Osteoblast (primary cell): ENCODE measurements around the gene RBPJL. TPM values are rescaled to one million over a fixed set of nuclear protein-coding genes. Genes with fewer than 3 reads are reported as not detected.

Experiments
- DNase-seq: peaks from one replicate; pipeline ENCODE4 v3.0.0; 2011; ENCODE audit warnings: low spot score, mixed read lengths; ENCODE audit not compliant: insufficient read length; ENCODE audit errors: missing footprints
- H2AFZ ChIP-seq: 2 replicates; pipeline ENCODE4 v1.6.0; 2011; ENCODE audit warnings: mild to moderate bottlenecking, low read length
- H3K27ac ChIP-seq: 2 replicates; pipeline ENCODE4 v1.5.1; 2011; ENCODE audit warnings: mild to moderate bottlenecking, low read depth, low read length, moderate library complexity
- H3K27me3 ChIP-seq: 2 replicates; pipeline ENCODE4 v1.6.0; 2012; ENCODE audit warnings: mild to moderate bottlenecking, control low read depth, inconsistent platforms, low read length, moderate library complexity; ENCODE audit not compliant: insufficient read depth
- H3K36me3 ChIP-seq: 2 replicates; pipeline ENCODE4 v1.5.1; 2011; ENCODE audit warnings: mild to moderate bottlenecking, low read length, control low read depth, moderate library complexity; ENCODE audit not compliant: insufficient read depth
- H3K4me1 ChIP-seq: 2 replicates; pipeline ENCODE4 v1.5.1; 2011; ENCODE audit warnings: mild to moderate bottlenecking, low read length, control low read depth, moderate library complexity; ENCODE audit not compliant: insufficient read depth
- H3K4me2 ChIP-seq: 2 replicates; pipeline ENCODE4 v1.6.0; 2011; ENCODE audit warnings: mild to moderate bottlenecking, low read length; ENCODE audit not compliant: insufficient read depth
- H3K4me3 ChIP-seq: fragments of 200-600 bp; sonication (generic); 3 replicates; pipeline ENCODE4 v1.5.1; 2012; ENCODE audit warnings: mild to moderate bottlenecking, low read length, inconsistent platforms; ENCODE audit not compliant: insufficient read depth
- H3K79me2 ChIP-seq: 2 replicates; pipeline ENCODE4 v1.6.0; 2012; ENCODE audit warnings: mild to moderate bottlenecking, low read length, control low read depth, inconsistent platforms; ENCODE audit not compliant: insufficient read depth
- H3K9me3 ChIP-seq: 2 replicates; pipeline ENCODE4 v1.5.1; 2011; ENCODE audit warnings: low read depth, low read length, control low read depth
- H4K20me1 ChIP-seq: 2 replicates; pipeline ENCODE4 v1.6.0; 2012; ENCODE audit warnings: mild to moderate bottlenecking, low read length, control low read depth; ENCODE audit not compliant: insufficient read depth
- total RNA-seq: library from RNA; depleted of rRNA; stranded (reverse); fragments of >200 nt; gene quantifications from 2 replicates; pipeline ENCODE4 v1.2.3, GENCODE V29; 2012
- TF ChIP-seq, protein P1 (sequence below): IDR thresholded peaks from 2 replicates; pipeline ENCODE4 v1.5.1; 2011; ENCODE audit warnings: mild to moderate bottlenecking, low read depth, low read length, moderate library complexity; ENCODE audit errors: extremely low read depth

RBPJL gene
- total RNA-seq, 1 donor: not detected

GRCh38 chr20:45313943-45314342, 7.3 kb downstream of the RBPJL start:
- Histone ChIP-seq H3K27ac (no peak overlapping the region), H3K36me3 (no peaks in the 10 kb centered on the region), H3K9me3 (no peaks in the 10 kb centered on the region), H3K79me2 (no peaks in the 10 kb centered on the region), H3K27me3 (peaks cover 9% of the 10 kb centered on the region), H3K4me2 (no peak overlapping the region), H2AFZ (no peak overlapping the region), H3K4me3 (no peak overlapping the region), H4K20me1 (no peaks in the 10 kb centered on the region), H3K4me1 (no peaks in the 10 kb centered on the region)
- TF ChIP-seq, protein P1, sequence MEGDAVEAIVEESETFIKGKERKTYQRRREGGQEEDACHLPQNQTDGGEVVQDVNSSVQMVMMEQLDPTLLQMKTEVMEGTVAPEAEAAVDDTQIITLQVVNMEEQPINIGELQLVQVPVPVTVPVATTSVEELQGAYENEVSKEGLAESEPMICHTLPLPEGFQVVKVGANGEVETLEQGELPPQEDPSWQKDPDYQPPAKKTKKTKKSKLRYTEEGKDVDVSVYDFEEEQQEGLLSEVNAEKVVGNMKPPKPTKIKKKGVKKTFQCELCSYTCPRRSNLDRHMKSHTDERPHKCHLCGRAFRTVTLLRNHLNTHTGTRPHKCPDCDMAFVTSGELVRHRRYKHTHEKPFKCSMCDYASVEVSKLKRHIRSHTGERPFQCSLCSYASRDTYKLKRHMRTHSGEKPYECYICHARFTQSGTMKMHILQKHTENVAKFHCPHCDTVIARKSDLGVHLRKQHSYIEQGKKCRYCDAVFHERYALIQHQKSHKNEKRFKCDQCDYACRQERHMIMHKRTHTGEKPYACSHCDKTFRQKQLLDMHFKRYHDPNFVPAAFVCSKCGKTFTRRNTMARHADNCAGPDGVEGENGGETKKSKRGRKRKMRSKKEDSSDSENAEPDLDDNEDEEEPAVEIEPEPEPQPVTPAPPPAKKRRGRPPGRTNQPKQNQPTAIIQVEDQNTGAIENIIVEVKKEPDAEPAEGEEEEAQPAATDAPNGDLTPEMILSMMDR: no peak
- peak; percentile 41 for DNase-seq

GRCh38 chr20:45315672-45316071, 9.0 kb downstream of the RBPJL start:
- Histone ChIP-seq H3K9me3 (no peaks in the 10 kb centered on the region), H3K4me3 (no peak overlapping the region), H2AFZ (no peak overlapping the region), H3K79me2 (no peaks in the 10 kb centered on the region), H3K4me2 (no peak overlapping the region), H3K27me3 (peaks cover 9% of the 10 kb centered on the region), H3K27ac (no peak overlapping the region), H3K36me3 (no peaks in the 10 kb centered on the region), H4K20me1 (peaks cover 3% of the 10 kb centered on the region), H3K4me1 (no peaks in the 10 kb centered on the region)
- DNase-seq: no peak
- TF ChIP-seq, protein P1: no peak

DNA sequence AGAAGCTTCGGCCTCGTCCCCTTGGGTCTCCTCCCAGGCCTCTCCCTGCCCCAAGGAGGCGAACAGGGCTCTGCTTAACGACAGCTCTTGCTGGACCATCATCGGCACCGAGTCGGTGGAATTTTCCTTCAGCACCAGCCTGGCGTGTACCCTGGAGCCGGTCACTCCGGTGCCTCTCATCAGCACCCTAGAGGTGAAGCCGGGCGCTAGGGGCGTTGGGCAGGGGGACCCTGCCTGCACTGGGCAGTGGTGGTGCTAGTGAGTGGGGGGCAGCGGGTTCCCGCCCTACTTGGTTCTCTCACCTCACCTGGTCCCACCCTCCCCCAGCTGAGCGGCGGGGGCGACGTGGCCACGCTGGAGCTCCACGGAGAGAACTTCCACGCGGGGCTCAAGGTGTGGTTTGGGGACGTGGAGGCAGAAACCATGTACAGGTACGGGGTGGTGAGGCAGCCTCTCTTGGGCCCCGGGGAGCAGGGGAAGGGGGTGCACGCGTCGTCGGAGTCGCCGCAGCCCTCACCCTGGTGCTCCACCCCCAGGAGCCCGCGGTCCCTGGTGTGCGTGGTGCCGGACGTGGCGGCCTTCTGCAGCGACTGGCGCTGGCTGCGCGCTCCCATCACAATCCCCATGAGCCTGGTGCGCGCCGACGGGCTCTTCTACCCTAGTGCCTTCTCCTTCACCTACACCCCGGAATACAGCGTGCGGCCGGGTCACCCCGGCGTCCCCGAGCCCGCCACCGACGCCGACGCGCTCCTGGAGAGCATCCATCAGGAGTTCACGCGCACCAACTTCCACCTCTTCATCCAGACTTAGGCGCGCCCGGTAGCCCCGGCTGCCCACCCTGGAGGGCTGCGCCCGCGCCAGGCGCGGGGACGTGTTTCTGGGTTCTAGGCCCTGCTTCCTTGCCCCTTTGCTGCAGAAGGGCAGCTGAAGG, 9.8 kb downstream of the RBPJL start:
- peak; percentile 67 for DNase-seq
- no peaks in the 10 kb centered on the region for H3K36me3 ChIP-seq
- no peaks in the 10 kb centered on the region for H3K9me3 ChIP-seq
- no peak overlapping the region for H3K27ac ChIP-seq
- no peaks in the 10 kb centered on the region for H3K4me1 ChIP-seq
- H3K79me2 ChIP-seq: no peaks in the 10 kb centered on the region
- peaks cover 9% of the 10 kb centered on the region for H3K27me3 ChIP-seq
- H3K4me2 ChIP-seq: no peak overlapping the region
- TF ChIP-seq, protein P1: no peak
- no peak overlapping the region for H2AFZ ChIP-seq
- H4K20me1 ChIP-seq: peaks cover 3% of the 10 kb centered on the region
- H3K4me3 ChIP-seq: no peak overlapping the region

DNA sequence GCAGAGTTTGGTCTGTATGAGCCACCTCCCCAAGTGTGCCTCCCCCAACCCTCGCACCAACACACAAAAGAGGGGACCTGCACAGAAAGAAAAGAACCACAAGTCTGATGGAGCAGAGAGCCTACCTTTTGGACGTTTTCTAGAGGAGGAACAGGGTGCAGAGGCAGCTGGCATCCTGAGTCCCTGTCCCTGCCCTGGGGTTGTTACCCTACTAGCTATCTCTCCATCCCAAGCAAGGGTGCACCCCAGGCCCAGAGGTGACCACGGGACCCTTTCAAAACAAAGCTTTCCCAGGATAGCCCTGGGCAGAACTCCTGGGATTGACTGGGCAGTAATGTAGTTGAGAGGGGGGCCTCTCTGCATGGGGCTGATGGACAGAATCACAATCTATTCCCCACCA, 11.2 kb downstream of the RBPJL start:
- TF ChIP-seq, protein P1: no peak
- no peak overlapping the region for H3K4me2 ChIP-seq
- no peaks in the 10 kb centered on the region for H3K4me1 ChIP-seq
- peaks cover 9% of the 10 kb centered on the region for H3K27me3 ChIP-seq
- H2AFZ ChIP-seq: no peak overlapping the region
- no peaks in the 10 kb centered on the region for H3K79me2 ChIP-seq
- no peaks in the 10 kb centered on the region for H3K9me3 ChIP-seq
- H3K36me3 ChIP-seq: no peaks in the 10 kb centered on the region
- H3K27ac ChIP-seq: no peak overlapping the region
- no peak for DNase-seq
- H4K20me1 ChIP-seq: peaks cover 3% of the 10 kb centered on the region
- no peak overlapping the region for H3K4me3 ChIP-seq
